GM12892 (cell line): Measurements from ENCODE around the gene CNTNAP2.

Experiments used
- POLR2A ChIP-seq: IDR thresholded peaks from 2 replicates; pipeline ENCODE4 v1.6.1; 2011; ENCODE audit warnings: low read depth, low read length, control low read depth
- POLR2AphosphoS5 ChIP-seq: IDR thresholded peaks from 2 replicates; pipeline ENCODE4 v1.6.1; 2011; ENCODE audit warnings: low read depth, low read length, control low read depth

DNA sequence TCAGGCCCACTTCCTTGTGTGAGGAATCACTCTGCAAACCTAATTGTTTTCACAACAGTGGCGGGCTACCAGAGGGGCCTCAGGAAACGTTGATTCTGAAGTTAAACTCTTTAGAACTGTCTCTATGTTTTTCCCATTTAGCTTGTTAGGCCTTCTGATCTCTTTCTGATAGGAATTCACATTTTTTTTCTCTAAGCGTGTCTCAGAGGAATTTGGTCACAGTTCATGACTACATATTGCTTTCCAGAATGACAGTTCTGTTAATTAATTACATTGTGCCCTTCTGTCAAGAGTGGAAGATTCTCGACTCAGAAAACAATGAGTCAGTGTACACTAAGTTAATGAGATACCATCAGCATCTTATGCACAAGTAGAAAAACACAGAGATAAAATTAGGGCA is 2004.8 kb downstream of the CNTNAP2 start:
- TF ChIP-seq POLR2AphosphoS5 (no peak), POLR2A (no peak)
